HL-60 (cell line): Measurements from ENCODE around the gene PIK3R1.
"Not testable (repeated sequence)": the region's sequence is repeated elsewhere in the genome, so short reads cannot be mapped to it uniquely, and the experiment has no call there.

ENCODE experiments used
- DNase-seq, 2 experiments: peaks; one replicate each; pipeline ENCODE4 v3.0.0-alpha.2; 2010 to 2020; ENCODE audit warnings: low read depth in 1 of 2, low spot score in 1 of 2
- H3K27ac ChIP-seq: fragments of 250-450 bp; sonication (Bioruptor Pico); replicated peaks from 2 replicates; pipeline ENCODE4 v1.5.1; 2020; ENCODE audit warnings: mild to moderate bottlenecking, moderate library complexity
- H3K27me3 ChIP-seq: fragments of 250-450 bp; sonication (Bioruptor Pico); 2 replicates; pipeline ENCODE4 v1.5.1; 2021; ENCODE audit warnings: mild to moderate bottlenecking, moderate library complexity; ENCODE audit not compliant: insufficient read depth, poor library complexity, severe bottlenecking
- H3K4me3 ChIP-seq: replicated peaks from 2 replicates; pipeline ENCODE4 v1.5.1; 2011; ENCODE audit warnings: mild to moderate bottlenecking, control low read depth, low read length; ENCODE audit not compliant: insufficient read depth
- GABPA ChIP-seq: IDR thresholded peaks from 2 replicates; pipeline ENCODE4 v1.6.1; 2012; ENCODE audit warnings: low read depth
- POLR2AphosphoS5 ChIP-seq: IDR thresholded peaks from 2 replicates; pipeline ENCODE4 v1.6.1; 2012; ENCODE audit warnings: low read depth
- SPI1 ChIP-seq: IDR thresholded peaks from 2 replicates; pipeline ENCODE4 v1.6.1; 2012; ENCODE audit warnings: low read depth, mild to moderate bottlenecking, borderline replicate concordance
- TF ChIP-seq, protein P1 (sequence below): IDR thresholded peaks from 2 replicates; pipeline ENCODE4 v1.6.1; 2012; ENCODE audit warnings: low read depth; ENCODE audit not compliant: insufficient replicate concordance
- TF ChIP-seq, protein P2 (sequence below): IDR thresholded peaks from one replicate; pipeline ENCODE4 v1.5.1; 2011; ENCODE audit warnings: low read length, control low read depth, inconsistent platforms; ENCODE audit not compliant: insufficient read depth

The PIK3R1 gene

DNA sequence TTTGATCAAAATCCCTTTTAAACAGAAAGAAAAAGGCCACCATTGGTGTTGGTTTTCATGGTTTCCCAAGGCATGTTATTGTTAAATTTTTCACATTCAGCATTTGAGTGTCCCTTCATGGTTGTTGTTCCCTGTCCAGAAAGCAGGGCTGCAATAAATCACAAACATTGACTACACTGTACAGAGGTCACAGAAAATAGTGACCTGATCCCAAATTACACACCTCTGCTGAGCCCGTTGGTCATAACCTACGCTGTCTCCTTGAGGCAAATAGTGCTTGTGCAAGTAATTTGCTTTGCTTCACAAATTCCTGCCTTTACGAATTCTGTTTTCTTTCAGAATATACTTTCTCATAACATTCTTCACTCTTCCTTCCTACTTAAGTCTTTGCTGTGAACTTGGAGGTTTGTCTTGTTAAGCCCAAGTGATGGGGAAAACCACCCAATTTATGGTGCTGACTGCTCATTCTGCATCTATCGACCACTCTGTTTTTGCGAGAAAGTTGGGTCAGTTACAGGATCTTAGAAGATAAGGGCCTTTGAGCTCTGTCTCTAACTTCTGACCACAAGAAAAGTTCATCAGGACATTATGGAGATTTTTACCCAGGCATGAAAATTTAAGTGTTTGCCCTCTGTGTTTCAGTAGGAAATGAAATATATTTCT lies 16.0 kb downstream of the PIK3R1 start:
- H3K27me3 ChIP-seq = no peaks in the 10 kb centered on the region
- DNase-seq = no peak
- TF ChIP-seq POLR2AphosphoS5 (no peak), GABPA (no peak), SPI1 (no peak)
- TF ChIP-seq, protein P1, sequence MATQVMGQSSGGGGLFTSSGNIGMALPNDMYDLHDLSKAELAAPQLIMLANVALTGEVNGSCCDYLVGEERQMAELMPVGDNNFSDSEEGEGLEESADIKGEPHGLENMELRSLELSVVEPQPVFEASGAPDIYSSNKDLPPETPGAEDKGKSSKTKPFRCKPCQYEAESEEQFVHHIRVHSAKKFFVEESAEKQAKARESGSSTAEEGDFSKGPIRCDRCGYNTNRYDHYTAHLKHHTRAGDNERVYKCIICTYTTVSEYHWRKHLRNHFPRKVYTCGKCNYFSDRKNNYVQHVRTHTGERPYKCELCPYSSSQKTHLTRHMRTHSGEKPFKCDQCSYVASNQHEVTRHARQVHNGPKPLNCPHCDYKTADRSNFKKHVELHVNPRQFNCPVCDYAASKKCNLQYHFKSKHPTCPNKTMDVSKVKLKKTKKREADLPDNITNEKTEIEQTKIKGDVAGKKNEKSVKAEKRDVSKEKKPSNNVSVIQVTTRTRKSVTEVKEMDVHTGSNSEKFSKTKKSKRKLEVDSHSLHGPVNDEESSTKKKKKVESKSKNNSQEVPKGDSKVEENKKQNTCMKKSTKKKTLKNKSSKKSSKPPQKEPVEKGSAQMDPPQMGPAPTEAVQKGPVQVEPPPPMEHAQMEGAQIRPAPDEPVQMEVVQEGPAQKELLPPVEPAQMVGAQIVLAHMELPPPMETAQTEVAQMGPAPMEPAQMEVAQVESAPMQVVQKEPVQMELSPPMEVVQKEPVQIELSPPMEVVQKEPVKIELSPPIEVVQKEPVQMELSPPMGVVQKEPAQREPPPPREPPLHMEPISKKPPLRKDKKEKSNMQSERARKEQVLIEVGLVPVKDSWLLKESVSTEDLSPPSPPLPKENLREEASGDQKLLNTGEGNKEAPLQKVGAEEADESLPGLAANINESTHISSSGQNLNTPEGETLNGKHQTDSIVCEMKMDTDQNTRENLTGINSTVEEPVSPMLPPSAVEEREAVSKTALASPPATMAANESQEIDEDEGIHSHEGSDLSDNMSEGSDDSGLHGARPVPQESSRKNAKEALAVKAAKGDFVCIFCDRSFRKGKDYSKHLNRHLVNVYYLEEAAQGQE = no peak
- TF ChIP-seq, protein P2, sequence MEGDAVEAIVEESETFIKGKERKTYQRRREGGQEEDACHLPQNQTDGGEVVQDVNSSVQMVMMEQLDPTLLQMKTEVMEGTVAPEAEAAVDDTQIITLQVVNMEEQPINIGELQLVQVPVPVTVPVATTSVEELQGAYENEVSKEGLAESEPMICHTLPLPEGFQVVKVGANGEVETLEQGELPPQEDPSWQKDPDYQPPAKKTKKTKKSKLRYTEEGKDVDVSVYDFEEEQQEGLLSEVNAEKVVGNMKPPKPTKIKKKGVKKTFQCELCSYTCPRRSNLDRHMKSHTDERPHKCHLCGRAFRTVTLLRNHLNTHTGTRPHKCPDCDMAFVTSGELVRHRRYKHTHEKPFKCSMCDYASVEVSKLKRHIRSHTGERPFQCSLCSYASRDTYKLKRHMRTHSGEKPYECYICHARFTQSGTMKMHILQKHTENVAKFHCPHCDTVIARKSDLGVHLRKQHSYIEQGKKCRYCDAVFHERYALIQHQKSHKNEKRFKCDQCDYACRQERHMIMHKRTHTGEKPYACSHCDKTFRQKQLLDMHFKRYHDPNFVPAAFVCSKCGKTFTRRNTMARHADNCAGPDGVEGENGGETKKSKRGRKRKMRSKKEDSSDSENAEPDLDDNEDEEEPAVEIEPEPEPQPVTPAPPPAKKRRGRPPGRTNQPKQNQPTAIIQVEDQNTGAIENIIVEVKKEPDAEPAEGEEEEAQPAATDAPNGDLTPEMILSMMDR = no peak
- no peak overlapping the region for H3K27ac ChIP-seq
- no peak overlapping the region for H3K4me3 ChIP-seq

DNA sequence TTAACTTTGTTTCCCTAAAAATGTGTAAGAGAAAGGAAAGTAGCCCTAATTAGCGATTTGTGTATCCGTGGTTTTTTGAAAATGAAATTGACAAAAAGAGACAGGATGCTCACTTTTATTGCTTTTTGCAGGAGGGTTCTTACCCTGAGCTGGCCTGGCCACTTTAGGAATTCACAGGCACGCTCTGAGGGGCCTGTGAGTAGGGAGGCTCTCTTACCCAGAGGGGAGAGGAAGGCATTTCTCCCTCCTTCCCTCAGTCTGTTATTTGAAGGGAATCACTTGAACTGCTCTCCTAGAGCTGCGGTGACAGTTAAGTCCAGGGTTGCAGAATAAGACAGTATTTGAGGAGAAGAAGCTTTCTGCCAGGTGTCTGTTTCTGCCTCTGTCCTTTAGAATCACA lies 16.7 kb downstream of the PIK3R1 start:
- no peak overlapping the region for H3K27ac ChIP-seq
- H3K4me3 ChIP-seq = no peak overlapping the region
- TF ChIP-seq, protein P2 = no peak
- TF ChIP-seq, protein P1 = no peak
- no peak for TF ChIP-seq SPI1
- TF ChIP-seq POLR2AphosphoS5 = no peak
- no peak for TF ChIP-seq GABPA
- no peaks in the 10 kb centered on the region for H3K27me3 ChIP-seq
- DNase-seq = no peak

DNA sequence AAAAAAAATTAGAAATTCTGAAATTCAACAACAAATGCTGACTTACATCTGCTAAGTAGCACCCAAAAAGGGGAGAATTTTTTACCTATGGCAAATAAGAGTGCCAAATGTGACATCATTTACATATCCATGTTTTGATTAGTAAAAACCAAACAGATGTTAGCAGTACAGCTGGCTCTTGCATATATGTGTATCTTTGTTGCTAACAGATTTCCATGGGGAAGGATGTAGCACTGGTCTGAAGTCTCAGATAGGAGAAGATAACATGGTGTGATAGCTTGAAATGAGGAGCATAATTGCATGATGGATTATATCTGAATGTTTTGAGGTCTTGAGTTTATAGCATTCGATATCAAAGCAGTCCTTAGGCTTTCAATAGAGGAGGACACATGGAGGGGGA lies 17.5 kb downstream of the PIK3R1 start:
- DNase-seq = no peak
- Histone ChIP-seq H3K27me3 (no peaks in the 10 kb centered on the region), H3K4me3 (no peak overlapping the region), H3K27ac (no peak overlapping the region)
- TF ChIP-seq, protein P2 = no peak
- TF ChIP-seq, protein P1 = no peak
- TF ChIP-seq SPI1 = no peak
- no peak for TF ChIP-seq GABPA
- TF ChIP-seq POLR2AphosphoS5 = no peak

DNA sequence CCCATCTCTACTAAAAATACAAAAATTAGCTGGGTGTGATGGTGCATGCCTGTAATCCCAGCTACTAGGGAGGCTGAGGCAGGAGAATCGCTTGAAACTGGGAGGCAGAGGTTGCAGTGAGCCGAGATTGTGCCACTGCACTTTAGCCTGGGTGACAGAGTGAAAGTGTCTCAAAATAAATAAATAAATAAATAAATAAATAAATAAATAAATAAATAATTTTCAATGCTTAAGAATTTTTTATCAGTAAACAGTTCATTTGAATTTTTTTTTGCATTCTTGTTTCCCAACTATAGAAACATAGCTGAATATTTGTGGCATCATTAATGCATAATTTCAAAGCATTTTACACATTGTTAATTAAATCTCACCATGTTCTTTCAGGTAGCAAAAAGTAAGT lies 19.7 kb downstream of the PIK3R1 start:
- H3K27ac ChIP-seq, DNase-seq: not testable (repeated sequence)

More for the DNA sequence above, 19.7 kb downstream of the PIK3R1 start:
- not testable (repeated sequence) for H3K27me3 ChIP-seq, H3K4me3 ChIP-seq
